Panc1 (cell line): ENCODE data around the gene UFSP2. TPM values are rescaled to one million over a fixed set of nuclear protein-coding genes. Genes with fewer than 3 reads are reported as not detected.

Source experiments
- ATAC-seq: fragments of 200-7000 bp; cut with Tn5 transposase; 2 replicates; pipeline ENCODE4 v1.9.1; 2020; ENCODE audit warnings: mild to moderate bottlenecking, moderate library complexity
- BruUV-seq: library from RNA; stranded (reverse); fragments of 400-500 nt; replicated peaks from 2 replicates; lab custom pipeline; 2021; lab: Mats Ljungman, UMichigan
- CTCF ChIA-PET: fragments of 300-600 bp; sonication (Branson Sonifier 250); formaldehyde crosslinking; loops from one replicate; lab custom pipeline; 2022; ENCODE audit warnings: antibody characterized with exemption; lab: Charles Lee
- POLR2A ChIA-PET: fragments of 300-600 bp; sonication (Branson Sonifier 250); formaldehyde crosslinking; loops from one replicate; lab custom pipeline; 2022; ENCODE audit warnings: antibody characterized with exemption; lab: Charles Lee
- DNase-seq: peaks from one replicate; pipeline ENCODE4 v3.0.0-alpha.2; 2010; ENCODE audit warnings: low read depth, low spot score
- H3K27ac ChIP-seq: 2 replicates; pipeline ENCODE4 v1.5.1; 2011; ENCODE audit warnings: mild to moderate bottlenecking, low read length, inconsistent platforms
- H3K27me3 ChIP-seq: fragments of 200-500 bp; sonication (Bioruptor generic); 2 replicates; pipeline ENCODE4 v1.6.0; 2014; ENCODE audit warnings: low read length, inconsistent platforms; ENCODE audit not compliant: control insufficient read depth, insufficient read depth
- H3K36me3 ChIP-seq: fragments of 200-500 bp; sonication (Bioruptor generic); 2 replicates; pipeline ENCODE4 v1.5.1; 2014; ENCODE audit warnings: inconsistent platforms, mild to moderate bottlenecking, low read length, moderate library complexity; ENCODE audit not compliant: control insufficient read depth, insufficient read depth
- H3K4me1 ChIP-seq: 2 replicates; pipeline ENCODE4 v1.5.1; 2011; ENCODE audit warnings: inconsistent platforms, mild to moderate bottlenecking, low read length, moderate library complexity; ENCODE audit not compliant: control insufficient read depth, insufficient read depth
- H3K4me3 ChIP-seq, 2 experiments: 2 replicates each; pipeline ENCODE4 v1.5.1; 2011 to 2012; ENCODE audit warnings: low read depth in 2 of 2, low read length in 2 of 2, mild to moderate bottlenecking in 2 of 2, inconsistent platforms in 1 of 2, moderate library complexity in 1 of 2
- H3K9me3 ChIP-seq: fragments of 200-500 bp; sonication (Bioruptor generic); 2 replicates; pipeline ENCODE4 v1.5.1; 2014; ENCODE audit warnings: low read depth, mild to moderate bottlenecking, inconsistent platforms, low read length, moderate library complexity; ENCODE audit not compliant: control insufficient read depth, insufficient read depth
- POLR2AphosphoS5 ChIP-seq: IDR thresholded peaks from 2 replicates; pipeline ENCODE4 v1.6.1; 2012; ENCODE audit warnings: mild to moderate bottlenecking, low read depth, low read length, moderate library complexity
- SIN3A ChIP-seq: IDR thresholded peaks from 2 replicates; pipeline ENCODE4 v1.6.1; 2012; ENCODE audit warnings: low read depth, mild to moderate bottlenecking, low read length, moderate library complexity, borderline replicate concordance; ENCODE audit not compliant: insufficient read depth
- TCF7L2 ChIP-seq: IDR thresholded peaks from 2 replicates; pipeline ENCODE4 v1.6.1; 2011; ENCODE audit warnings: mild to moderate bottlenecking, low read depth, low read length, inconsistent platforms
- in situ Hi-C: cut with HindIII; loops from 2 replicates; pipeline ENCODE4 v1.10.0; 2016; ENCODE audit warnings: low sequenced_read_pairs, low pct_unique_long_range_greater_than_20kb
- intact Hi-C: fragments of 100-400 bp; cut with micrococcal nuclease; formaldehyde crosslinking; loops from one replicate; pipeline ENCODE4 v1.10.0; 2022; ENCODE audit not compliant: unreplicated experiment
- total RNA-seq: library from RNA; stranded (reverse); gene quantifications from one replicate; pipeline ENCODE4 v1.2.1, GENCODE V29; 2021; ENCODE audit not compliant: unreplicated experiment
- TF ChIP-seq, protein P1 (sequence below): fragments of 450-650 bp; IDR thresholded peaks from 2 replicates; pipeline ENCODE4 v1.5.1; 2017; ENCODE audit warnings: mild to moderate bottlenecking
- TF ChIP-seq, protein P2 (sequence below), 2 experiments: IDR thresholded peaks; 2 replicates each; pipeline ENCODE4 v1.6.1; 2011 to 2012; ENCODE audit warnings: low read depth in 2 of 2, control low read depth in 1 of 2, low read length in 1 of 2, mild to moderate bottlenecking in 1 of 2, moderate library complexity in 1 of 2; ENCODE audit not compliant: insufficient read depth in 1 of 2

UFSP2 gene
- total RNA-seq, 1 experiment from 2014 or later = 17.0 TPM

DNA sequence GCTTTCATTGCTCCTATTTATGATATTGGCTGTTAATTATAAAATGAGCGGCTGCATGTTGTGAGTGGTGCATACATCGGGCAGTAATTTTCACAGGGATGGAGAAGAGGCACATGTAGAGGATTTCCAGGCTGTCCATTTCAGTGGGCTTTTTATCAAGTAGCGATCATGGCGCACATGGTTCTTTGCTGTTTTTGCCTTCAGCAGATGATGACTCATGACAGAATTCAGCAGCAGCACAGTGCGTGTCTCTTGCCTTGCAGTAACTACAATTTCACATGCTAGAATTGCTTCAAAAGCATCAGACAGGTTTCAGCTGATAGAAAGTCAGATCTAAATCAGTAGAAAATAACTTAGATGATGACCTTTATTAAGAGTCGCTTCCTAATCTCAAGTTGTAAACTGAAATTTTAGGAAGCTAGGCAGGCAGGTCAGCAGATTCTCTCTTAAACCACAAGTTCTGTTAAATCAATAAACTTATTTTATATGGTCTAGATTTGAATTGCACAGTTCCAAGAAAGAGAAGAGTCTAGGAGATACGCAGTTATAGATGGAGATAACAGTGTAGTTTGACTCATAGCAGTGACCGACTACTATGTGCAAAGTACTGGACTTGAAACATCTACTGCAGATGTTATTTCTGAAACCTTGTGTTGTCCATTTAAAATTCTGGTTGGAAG, 65.9 kb downstream of the UFSP2 start:
- CTCF ChIA-PET = no interaction called here
- Histone ChIP-seq H3K4me3 (no peak overlapping the region), H3K27ac (no peak overlapping the region), H3K4me1 (no peaks in the 10 kb centered on the region), H3K9me3 (no peaks in the 10 kb centered on the region), H3K36me3 (no peaks in the 10 kb centered on the region; the same call in 1 of the 2 replicates), H3K27me3 (no peaks in the 10 kb centered on the region)
- in situ Hi-C loops (no loop called here), intact Hi-C loops (no loop called here)
- POLR2A ChIA-PET = no interaction called here
- ATAC-seq (no peak), DNase-seq (no peak)
- TF ChIP-seq SIN3A (no peak), TCF7L2 (no peak), POLR2AphosphoS5 (no peak)
- TF ChIP-seq, protein P1, sequence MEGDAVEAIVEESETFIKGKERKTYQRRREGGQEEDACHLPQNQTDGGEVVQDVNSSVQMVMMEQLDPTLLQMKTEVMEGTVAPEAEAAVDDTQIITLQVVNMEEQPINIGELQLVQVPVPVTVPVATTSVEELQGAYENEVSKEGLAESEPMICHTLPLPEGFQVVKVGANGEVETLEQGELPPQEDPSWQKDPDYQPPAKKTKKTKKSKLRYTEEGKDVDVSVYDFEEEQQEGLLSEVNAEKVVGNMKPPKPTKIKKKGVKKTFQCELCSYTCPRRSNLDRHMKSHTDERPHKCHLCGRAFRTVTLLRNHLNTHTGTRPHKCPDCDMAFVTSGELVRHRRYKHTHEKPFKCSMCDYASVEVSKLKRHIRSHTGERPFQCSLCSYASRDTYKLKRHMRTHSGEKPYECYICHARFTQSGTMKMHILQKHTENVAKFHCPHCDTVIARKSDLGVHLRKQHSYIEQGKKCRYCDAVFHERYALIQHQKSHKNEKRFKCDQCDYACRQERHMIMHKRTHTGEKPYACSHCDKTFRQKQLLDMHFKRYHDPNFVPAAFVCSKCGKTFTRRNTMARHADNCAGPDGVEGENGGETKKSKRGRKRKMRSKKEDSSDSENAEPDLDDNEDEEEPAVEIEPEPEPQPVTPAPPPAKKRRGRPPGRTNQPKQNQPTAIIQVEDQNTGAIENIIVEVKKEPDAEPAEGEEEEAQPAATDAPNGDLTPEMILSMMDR = no peak
- TF ChIP-seq, protein P2, sequence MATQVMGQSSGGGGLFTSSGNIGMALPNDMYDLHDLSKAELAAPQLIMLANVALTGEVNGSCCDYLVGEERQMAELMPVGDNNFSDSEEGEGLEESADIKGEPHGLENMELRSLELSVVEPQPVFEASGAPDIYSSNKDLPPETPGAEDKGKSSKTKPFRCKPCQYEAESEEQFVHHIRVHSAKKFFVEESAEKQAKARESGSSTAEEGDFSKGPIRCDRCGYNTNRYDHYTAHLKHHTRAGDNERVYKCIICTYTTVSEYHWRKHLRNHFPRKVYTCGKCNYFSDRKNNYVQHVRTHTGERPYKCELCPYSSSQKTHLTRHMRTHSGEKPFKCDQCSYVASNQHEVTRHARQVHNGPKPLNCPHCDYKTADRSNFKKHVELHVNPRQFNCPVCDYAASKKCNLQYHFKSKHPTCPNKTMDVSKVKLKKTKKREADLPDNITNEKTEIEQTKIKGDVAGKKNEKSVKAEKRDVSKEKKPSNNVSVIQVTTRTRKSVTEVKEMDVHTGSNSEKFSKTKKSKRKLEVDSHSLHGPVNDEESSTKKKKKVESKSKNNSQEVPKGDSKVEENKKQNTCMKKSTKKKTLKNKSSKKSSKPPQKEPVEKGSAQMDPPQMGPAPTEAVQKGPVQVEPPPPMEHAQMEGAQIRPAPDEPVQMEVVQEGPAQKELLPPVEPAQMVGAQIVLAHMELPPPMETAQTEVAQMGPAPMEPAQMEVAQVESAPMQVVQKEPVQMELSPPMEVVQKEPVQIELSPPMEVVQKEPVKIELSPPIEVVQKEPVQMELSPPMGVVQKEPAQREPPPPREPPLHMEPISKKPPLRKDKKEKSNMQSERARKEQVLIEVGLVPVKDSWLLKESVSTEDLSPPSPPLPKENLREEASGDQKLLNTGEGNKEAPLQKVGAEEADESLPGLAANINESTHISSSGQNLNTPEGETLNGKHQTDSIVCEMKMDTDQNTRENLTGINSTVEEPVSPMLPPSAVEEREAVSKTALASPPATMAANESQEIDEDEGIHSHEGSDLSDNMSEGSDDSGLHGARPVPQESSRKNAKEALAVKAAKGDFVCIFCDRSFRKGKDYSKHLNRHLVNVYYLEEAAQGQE (IDR thresholded peaks at IDR 0.05; ENCODE audit: insufficient read depth in 1 of 2, low read depth in 2 of 2, low read length in 1 of 2) = no peak
- no TSS peak for BruUV-seq

DNA sequence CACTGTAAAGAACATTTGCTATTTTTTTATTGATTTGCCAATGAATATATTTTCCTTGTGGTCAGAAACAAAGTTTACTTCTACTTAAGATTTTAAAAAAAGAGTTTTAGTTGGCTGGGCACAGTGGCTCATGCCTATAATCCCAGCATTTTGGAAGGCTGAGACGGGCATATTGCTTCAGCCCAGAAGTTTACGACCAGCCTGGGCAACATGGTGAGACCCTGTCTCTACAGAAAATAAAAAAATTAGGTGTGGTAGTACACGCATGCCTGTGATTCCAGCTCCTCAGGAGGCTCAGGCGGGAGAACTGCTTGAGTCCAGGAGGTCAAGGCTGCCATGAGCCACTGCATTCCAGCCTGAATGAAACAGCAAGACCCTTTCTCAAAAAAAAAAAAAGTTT, 66.8 kb downstream of the UFSP2 start:
- Histone ChIP-seq H3K36me3 (no peaks in the 10 kb centered on the region; the same call in 1 of the 2 replicates), H3K27me3 (no peaks in the 10 kb centered on the region), H3K9me3 (no peaks in the 10 kb centered on the region), H3K4me1 (no peaks in the 10 kb centered on the region), H3K4me3 (no peak overlapping the region), H3K27ac (no peak overlapping the region)
- no TSS peak for BruUV-seq
- ChIA-PET CTCF (no interaction called here), POLR2A (no interaction called here)
- DNase-seq (no peak), ATAC-seq (no peak)
- in situ Hi-C loops (no loop called here), intact Hi-C loops (no loop called here)
- TF ChIP-seq POLR2AphosphoS5 (no peak), SIN3A (no peak), TCF7L2 (no peak)
- TF ChIP-seq, protein P1 = no peak
- TF ChIP-seq, protein P2 (IDR thresholded peaks at IDR 0.05; ENCODE audit: insufficient read depth in 1 of 2, low read depth in 2 of 2, low read length in 1 of 2) = no peak
